Stimulated activated CD8-positive, alpha-beta memory T cell treated with anti-CD3 and anti-CD28 coated beads, Interleukin-7, amount 100 ng/mL, for 48 hours (primary cell): ENCODE data around the gene G0S2.

Experiments
- DNase-seq, 2 donors: peaks; one replicate each; pipeline ENCODE4 v3.0.0-alpha.2; 2020; ENCODE audit warnings: low read depth in 1 of 2; ENCODE audit errors: extremely low read depth in 1 of 2

G0S2 gene

GRCh38 chr1:209714338-209714737 lies 39.1 kb downstream of the G0S2 start:
- DNase-seq = no peak

GRCh38 chr1:209715314-209715713 lies 40.1 kb downstream of the G0S2 start:
- no peak for DNase-seq

- no peak for DNase-seq
Observed at GRCh38 chr1:209717818-209718217, 42.6 kb downstream of the G0S2 start.

GRCh38 chr1:209720326-209720725 lies 45.1 kb downstream of the G0S2 start:
- no peak for DNase-seq

GRCh38 chr1:209720826-209721225 lies 45.6 kb downstream of the G0S2 start:
- DNase-seq = no peak

GRCh38 chr1:209721323-209721722 lies 46.1 kb downstream of the G0S2 start:
- no peak for DNase-seq

GRCh38 chr1:209723265-209723664 lies 48.1 kb downstream of the G0S2 start:
- no peak for DNase-seq

GRCh38 chr1:209723756-209724693 lies 48.8 kb downstream of the G0S2 start:
- DNase-seq = peak in 1 of 2 donors; percentile 54
